Activated CD4-positive, CD25-positive, alpha-beta regulatory T cell treated with anti-CD3 and anti-CD28 coated beads, Interleukin-2, amount 50 U/mL, for 16 hours (primary cell): ENCODE results near the gene PCDH17.

Experiments
- DNase-seq: peaks from one replicate; pipeline ENCODE4 v3.0.0-alpha.2; 2020; ENCODE audit warnings: low read depth, low spot score

The PCDH17 gene

DNA sequence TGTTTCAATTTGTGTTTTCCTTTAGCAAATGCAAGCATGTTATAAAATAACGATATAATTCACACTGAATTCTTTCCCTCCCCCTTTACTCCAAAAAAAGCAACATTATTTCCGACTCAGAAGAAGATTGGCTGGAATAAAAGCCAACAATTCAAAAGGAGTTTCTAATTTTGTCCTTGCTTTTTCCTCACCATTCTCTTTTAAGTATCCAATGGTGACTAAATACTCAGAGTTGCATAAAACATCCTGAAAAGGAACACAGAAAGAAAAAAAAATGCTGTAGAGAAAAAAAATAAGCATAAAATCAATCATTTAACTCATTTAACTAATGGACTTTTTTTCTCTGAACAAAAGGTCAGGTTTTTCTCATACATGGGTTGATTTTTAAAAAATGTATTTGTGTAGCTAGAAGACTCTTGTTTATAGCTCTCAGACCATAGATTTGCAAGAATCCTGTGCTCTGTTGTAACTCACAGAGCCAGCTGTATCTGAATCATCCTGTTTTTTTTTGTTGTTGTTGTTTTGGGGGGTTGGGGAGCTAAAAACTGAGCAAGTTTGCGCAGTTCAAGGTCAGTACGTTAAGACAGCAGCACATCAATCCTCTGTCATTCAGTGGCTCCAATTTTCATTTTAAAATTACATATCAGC lies 108.1 kb downstream of the PCDH17 start:
- no peak for DNase-seq

GRCh38 chr13:57740719-57741118 lies 109.2 kb downstream of the PCDH17 start:
- DNase-seq = no peak

GRCh38 chr13:57748096-57748495 lies 116.6 kb downstream of the PCDH17 start:
- no peak for DNase-seq

GRCh38 chr13:57760951-57761350 lies 129.4 kb downstream of the PCDH17 start:
- DNase-seq = no peak

DNA sequence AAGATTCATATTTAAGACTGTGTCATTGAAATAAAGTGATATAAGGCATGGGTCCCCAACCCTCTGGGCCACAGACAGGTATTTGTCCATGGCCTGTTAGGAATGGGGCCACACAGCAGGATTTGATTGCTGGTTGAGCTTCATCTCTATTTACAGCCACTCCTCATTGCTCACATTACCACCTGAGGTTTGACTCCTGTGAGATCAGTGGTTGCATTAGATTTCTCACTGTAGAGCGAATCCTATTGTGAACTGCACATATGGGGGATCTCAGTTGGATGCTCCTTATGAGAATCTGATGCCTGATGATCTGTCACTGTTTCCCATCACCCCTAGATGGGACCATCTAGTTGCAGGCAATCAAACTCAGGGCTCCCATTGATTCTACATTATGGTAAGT lies 132.1 kb downstream of the PCDH17 start:
- DNase-seq = no peak
